Peyer's patch (tissue), 4 donors: ENCODE data around the gene TLR8.

Experiments
- POLR2A ChIP-seq, 2 donors: fragments of 450-650 bp; IDR thresholded peaks; one replicate each; pipeline ENCODE4 v1.5.1; 2017; ENCODE audit warnings: antibody characterized with exemption in 2 of 2, mild to moderate bottlenecking in 2 of 2, moderate library complexity in 2 of 2
- TF ChIP-seq, protein P1 (sequence below), 6 experiments: fragments of 450-650 bp in 4 of 6; fragments of 200-600 bp in 2 of 6; sonication (generic) in 1 of 6; IDR thresholded peaks; one replicate each; pipeline ENCODE4 v1.5.1; 2017 to 2019; ENCODE audit warnings: antibody characterized with exemption in 6 of 6, mild to moderate bottlenecking in 3 of 6, moderate library complexity in 1 of 6

DNA sequence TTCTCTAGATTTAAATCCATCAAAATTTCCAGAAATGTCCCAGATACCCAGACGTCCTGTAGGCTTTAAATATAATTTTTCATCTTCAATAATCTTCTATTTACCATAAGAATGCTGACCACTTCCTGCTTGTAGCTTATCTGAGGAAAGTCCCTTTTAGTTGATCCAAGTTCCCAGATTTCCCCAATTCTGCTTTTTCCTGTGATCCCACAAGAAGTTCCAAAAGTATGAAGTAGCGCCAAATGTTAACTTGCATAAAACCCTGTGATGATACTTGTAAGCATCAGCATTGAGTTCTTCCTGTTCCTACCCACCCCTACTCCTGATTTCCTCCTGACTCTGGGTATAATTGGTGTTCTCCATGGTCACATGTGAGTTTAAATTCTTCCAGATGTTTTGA is 10.6 kb upstream of the TLR8 start:
- TF ChIP-seq, protein P1, sequence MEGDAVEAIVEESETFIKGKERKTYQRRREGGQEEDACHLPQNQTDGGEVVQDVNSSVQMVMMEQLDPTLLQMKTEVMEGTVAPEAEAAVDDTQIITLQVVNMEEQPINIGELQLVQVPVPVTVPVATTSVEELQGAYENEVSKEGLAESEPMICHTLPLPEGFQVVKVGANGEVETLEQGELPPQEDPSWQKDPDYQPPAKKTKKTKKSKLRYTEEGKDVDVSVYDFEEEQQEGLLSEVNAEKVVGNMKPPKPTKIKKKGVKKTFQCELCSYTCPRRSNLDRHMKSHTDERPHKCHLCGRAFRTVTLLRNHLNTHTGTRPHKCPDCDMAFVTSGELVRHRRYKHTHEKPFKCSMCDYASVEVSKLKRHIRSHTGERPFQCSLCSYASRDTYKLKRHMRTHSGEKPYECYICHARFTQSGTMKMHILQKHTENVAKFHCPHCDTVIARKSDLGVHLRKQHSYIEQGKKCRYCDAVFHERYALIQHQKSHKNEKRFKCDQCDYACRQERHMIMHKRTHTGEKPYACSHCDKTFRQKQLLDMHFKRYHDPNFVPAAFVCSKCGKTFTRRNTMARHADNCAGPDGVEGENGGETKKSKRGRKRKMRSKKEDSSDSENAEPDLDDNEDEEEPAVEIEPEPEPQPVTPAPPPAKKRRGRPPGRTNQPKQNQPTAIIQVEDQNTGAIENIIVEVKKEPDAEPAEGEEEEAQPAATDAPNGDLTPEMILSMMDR (IDR thresholded peaks at IDR 0.05), result no peak
- TF ChIP-seq POLR2A (IDR thresholded peaks at IDR 0.05), result no peak
